Ovary (tissue), 9 donors: ENCODE results near the gene CRISPLD2. TPM values are rescaled to one million over a fixed set of nuclear protein-coding genes. Genes with fewer than 3 reads are reported as not detected.

Experiments used
- DNase-seq, 5 donors: peaks; one replicate each; pipeline ENCODE4 v3.0.0-alpha.2; 2019 to 2020
- H3K27ac ChIP-seq, 2 donors: fragments of 200-600 bp; one replicate each; pipeline versions ENCODE4 v1.5.1 to v1.8.0; 2019 to 2022
- H3K27me3 ChIP-seq: fragments of 200-600 bp; one replicate; pipeline ENCODE4 v1.8.0; 2022
- H3K36me3 ChIP-seq: fragments of 200-600 bp; sonication (generic); one replicate; pipeline ENCODE4 v1.5.1; 2019
- H3K4me1 ChIP-seq: one replicate; pipeline ENCODE4 v1.8.1; 2013; ENCODE audit warnings: mild to moderate bottlenecking, moderate library complexity; ENCODE audit not compliant: insufficient read depth
- H3K4me3 ChIP-seq: fragments of 200-600 bp; sonication (generic); one replicate; pipeline ENCODE4 v1.5.1; 2017
- H3K9me3 ChIP-seq, 2 donors: fragments of 200-600 bp in 1 of 2; sonication (generic) in 1 of 2; one replicate each; pipeline versions ENCODE4 v1.5.1 to v1.8.1; 2013 to 2019; ENCODE audit warnings: mild to moderate bottlenecking in 1 of 2, moderate library complexity in 1 of 2
- EP300 ChIP-seq: sonication (generic); formaldehyde crosslinking; IDR thresholded peaks from one replicate; pipeline ENCODE4 v1.6.1; 2017; ENCODE audit warnings: antibody characterized with exemption
- POLR2A ChIP-seq: fragments of 450-650 bp; IDR thresholded peaks from one replicate; pipeline ENCODE4 v1.6.1; 2017; ENCODE audit warnings: antibody characterized with exemption, mild to moderate bottlenecking, moderate library complexity
- WGBS, 3 donors: extraction: QIAGEN DNeasy Blood & Tissue Kit in 1 of 3; methylation state at CpG; one replicate each; pipeline versions ENCODE4 v1.1.5 to v1.1.7; 2013 to 2017; 5-methylcytosine and 5-hydroxymethylcytosine counted together
- intact Hi-C, 4 donors: fragments of 100-400 bp; cut with DNase I; formaldehyde crosslinking; loops; one replicate each; pipeline versions ENCODE4 v1.11.0 to v1.15.1; 2022 to 2023
- polyA plus RNA-seq, 2 donors: library from polyadenylated mRNA; stranded (reverse); fragments of 200-250 nt in 1 of 2; fragments of 350-450 nt in 1 of 2; fragmentation: Illumina TruSeq in 1 of 2; extraction: RNeasy Lipid Tissue Mini Kit (QIAGEN cat#74804) in 1 of 2; gene quantifications; one replicate each; pipeline ENCODE4 v1.2.3, GENCODE V29; 2013 to 2014
- total RNA-seq, 7 donors: library from RNA; depleted of rRNA in 2 of 7; stranded (reverse); fragments of >200 nt in 2 of 7; fragmentation: NEBNext Ultra II Directional in 3 of 7; extraction: Animal tissue kit (Norgen Biotek cat#: 25700) in 3 of 7; gene quantifications; one replicate each; pipeline versions ENCODE4 v1.1.0 to v1.2.4, GENCODE V29; 2016 to 2023
- TF ChIP-seq, protein P1 (sequence below), 3 donors: fragments of 450-650 bp in 2 of 3; fragments of 200-600 bp in 1 of 3; IDR thresholded peaks; one replicate each; pipeline versions ENCODE4 v1.5.1 to v1.8.0; 2016 to 2022; ENCODE audit warnings: antibody characterized with exemption in 3 of 3, mild to moderate bottlenecking in 1 of 3
- donor health status: DM: no; HTN: no; CAD: no; lungs with moderate emphysema.
- donor health status: DM: no; HTN: no; CAD: no.
- donor health status: Bipolar disorder and iron deficiency.
- donor health status: DM: yes; HTN: yes; CAD: no.
- donor health status: DM: no; HTN: no; CAD: no.
- donor health status: DM: yes; HTN: yes; CAD: no.

CRISPLD2 gene
- total and polyA plus RNA-seq, 9 donors: 53.2 to 333 (median 111) TPM

DNA sequence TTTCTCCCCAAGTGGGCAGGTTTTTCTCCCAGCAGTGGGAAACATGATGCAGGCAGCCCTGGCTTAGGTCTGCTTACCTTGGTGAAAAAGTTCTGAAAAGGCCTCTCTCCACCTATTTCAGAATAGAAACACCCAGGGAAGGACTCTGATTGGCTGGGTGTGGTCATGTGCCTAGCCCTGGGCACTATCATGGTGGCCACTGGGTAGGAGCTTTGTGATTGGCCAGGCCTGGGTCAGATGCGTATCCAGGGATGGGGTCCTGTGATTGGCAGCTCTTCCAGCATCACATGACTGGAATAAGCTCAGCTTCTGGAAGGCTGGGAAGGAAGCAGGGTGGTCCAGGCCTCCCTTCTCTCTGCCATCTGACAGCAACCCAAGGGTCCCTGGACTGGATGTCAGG is 138.0 kb downstream of the CRISPLD2 start:
- H3K4me3 ChIP-seq: no peak overlapping the region
- no peaks in the 10 kb centered on the region for H3K27me3 ChIP-seq
- intact Hi-C loops: no loop called here
- H3K36me3 ChIP-seq: no peaks in the 10 kb centered on the region
- WGBS, 3 donors: 95 to 100% (median 100%) methylated on average over 1 of the region's 1 CpG
- no peaks in the 10 kb centered on the region for H3K9me3 ChIP-seq
- TF ChIP-seq EP300 (no peak), POLR2A (no peak)
- TF ChIP-seq, protein P1, sequence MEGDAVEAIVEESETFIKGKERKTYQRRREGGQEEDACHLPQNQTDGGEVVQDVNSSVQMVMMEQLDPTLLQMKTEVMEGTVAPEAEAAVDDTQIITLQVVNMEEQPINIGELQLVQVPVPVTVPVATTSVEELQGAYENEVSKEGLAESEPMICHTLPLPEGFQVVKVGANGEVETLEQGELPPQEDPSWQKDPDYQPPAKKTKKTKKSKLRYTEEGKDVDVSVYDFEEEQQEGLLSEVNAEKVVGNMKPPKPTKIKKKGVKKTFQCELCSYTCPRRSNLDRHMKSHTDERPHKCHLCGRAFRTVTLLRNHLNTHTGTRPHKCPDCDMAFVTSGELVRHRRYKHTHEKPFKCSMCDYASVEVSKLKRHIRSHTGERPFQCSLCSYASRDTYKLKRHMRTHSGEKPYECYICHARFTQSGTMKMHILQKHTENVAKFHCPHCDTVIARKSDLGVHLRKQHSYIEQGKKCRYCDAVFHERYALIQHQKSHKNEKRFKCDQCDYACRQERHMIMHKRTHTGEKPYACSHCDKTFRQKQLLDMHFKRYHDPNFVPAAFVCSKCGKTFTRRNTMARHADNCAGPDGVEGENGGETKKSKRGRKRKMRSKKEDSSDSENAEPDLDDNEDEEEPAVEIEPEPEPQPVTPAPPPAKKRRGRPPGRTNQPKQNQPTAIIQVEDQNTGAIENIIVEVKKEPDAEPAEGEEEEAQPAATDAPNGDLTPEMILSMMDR (IDR thresholded peaks at IDR 0.05): no peak
- DNase-seq: no peak
- no peak overlapping the region for H3K27ac ChIP-seq
- peaks cover 4% of the 10 kb centered on the region for H3K4me1 ChIP-seq

Other genes with a start within 250 kb of the CRISPLD2 start
- gene COTL1, start 201.9 kb upstream of the CRISPLD2 start, total RNA-seq: 10 to 100 TPM; 13.8 to 46.4 (median 26.1) TPM
- 10 to 100 TPM; 30.2 to 32.9 TPM for gene COTL1, start 201.9 kb upstream of the CRISPLD2 start, polyA plus RNA-seq
- 10 to 100 TPM; 36.5 to 94.9 (median 60.9) TPM for gene KLHL36, start 171.5 kb upstream of the CRISPLD2 start, total RNA-seq
- gene KLHL36, start 171.5 kb upstream of the CRISPLD2 start, polyA plus RNA-seq: 10 to 100 TPM; 20.7 to 27.0 TPM
- gene USP10, start 120.0 kb upstream of the CRISPLD2 start, total RNA-seq: 10 to 100 TPM; 41.1 to 83.6 (median 71.4) TPM
- 10 to 100 TPM; 24.6 to 98.8 TPM for gene USP10, start 120.0 kb upstream of the CRISPLD2 start, polyA plus RNA-seq
- gene ZDHHC7, start 191.6 kb downstream of the CRISPLD2 start, total RNA-seq: 10 to 100 TPM; 28.3 to 39.6 (median 32.7) TPM
- 10 to 100 TPM; 23.9 to 54.5 TPM for gene ZDHHC7, start 191.6 kb downstream of the CRISPLD2 start, polyA plus RNA-seq
- 10 to 100 TPM in 1 of 7 donors, 1 to 10 TPM in 6; 3.4 to 12.8 (median 7.5) TPM for gene KIAA0513, start 207.8 kb downstream of the CRISPLD2 start, total RNA-seq
- 1 to 10 TPM; 2.8 to 3.9 TPM for gene KIAA0513, start 207.8 kb downstream of the CRISPLD2 start, polyA plus RNA-seq